GM12865 (cell line): ENCODE results near the gene FTSJ3.
"Not testable (repeated sequence)": the region's sequence is repeated elsewhere in the genome, so short reads cannot be mapped to it uniquely, and the experiment has no call there.

Source experiments
- DNase-seq: peaks from one replicate; pipeline ENCODE4 v3.0.0; 2010; ENCODE audit warnings: low read depth
- H3K4me3 ChIP-seq: 2 replicates; pipeline ENCODE4 v1.5.1; 2011; ENCODE audit warnings: mild to moderate bottlenecking, low read depth, low read length, control low read depth
- CTCF ChIP-seq: IDR thresholded peaks from 2 replicates; pipeline ENCODE4 v1.5.1; 2011; ENCODE audit warnings: low read length, control low read depth, low read depth, inconsistent platforms; ENCODE audit not compliant: insufficient read depth; ENCODE audit errors: missing control alignments

Gene FTSJ3

GRCh38 chr17:63816669-63817068, 10.8 kb downstream of the FTSJ3 start:
- no peak for TF ChIP-seq CTCF
- no peak for DNase-seq
- H3K4me3 ChIP-seq: no peak overlapping the region

DNA sequence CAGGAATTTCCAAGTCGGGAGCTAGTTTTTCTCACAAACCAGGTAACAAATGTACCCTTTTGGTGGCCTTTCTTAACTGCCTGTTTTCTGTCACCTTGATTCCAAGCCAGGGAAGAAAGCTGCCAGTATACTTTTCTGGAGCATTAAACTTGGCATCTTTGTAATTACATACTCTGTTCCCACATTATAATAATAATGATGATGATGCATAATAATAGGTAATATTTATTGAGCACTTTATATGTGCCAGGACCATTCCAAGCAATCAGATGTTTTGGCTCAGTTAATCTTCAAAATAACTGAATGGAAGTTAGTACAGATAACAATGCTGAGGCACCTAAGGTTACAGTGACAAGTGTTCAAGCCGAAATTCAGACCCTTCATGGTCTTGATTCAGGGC, 11.3 kb downstream of the FTSJ3 start:
- no peak for DNase-seq
- H3K4me3 ChIP-seq: no peak overlapping the region
- TF ChIP-seq CTCF: no peak

DNA sequence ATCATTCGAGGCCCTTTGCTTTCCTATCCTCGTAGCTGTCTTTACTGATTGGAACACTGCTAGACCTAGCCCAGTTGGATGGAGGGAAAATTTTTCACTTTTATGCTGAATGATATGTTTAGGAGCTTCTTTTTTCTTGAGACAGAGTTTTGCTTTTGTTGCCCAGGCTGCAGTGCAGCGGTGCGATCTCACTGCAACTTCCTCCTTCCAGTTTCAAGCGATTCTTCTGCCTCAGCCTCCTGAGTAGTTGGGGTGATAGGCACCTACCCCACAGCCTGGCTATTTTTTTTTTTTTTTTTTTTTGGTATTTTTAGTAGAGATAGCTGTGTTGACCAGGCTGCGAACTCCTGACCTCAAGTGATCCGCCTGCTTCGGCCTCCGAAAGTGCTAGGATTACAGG, 17.5 kb downstream of the FTSJ3 start:
- DNase-seq: no peak
- no peak for TF ChIP-seq CTCF
- H3K4me3 ChIP-seq: no peak overlapping the region

DNA sequence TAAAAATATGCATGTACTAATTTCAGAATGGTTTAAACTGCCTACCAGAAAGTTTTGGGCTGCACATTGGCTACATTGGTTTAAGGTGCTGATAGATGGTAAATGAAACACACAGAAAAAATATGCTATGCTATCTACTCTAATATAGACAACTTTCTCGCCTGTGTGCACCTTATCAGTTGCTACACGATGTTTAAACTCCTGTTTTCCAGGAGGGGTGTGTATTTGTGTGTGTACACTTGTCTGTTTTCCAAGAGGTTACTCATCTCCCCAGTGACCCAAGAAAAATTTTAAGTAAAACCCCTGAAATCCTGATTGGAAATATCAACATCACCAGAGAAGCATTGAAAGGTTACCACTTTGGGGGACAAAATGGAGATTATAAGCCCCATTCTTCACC, 21.9 kb downstream of the FTSJ3 start:
- H3K4me3 ChIP-seq: no peak overlapping the region
- DNase-seq: no peak
- TF ChIP-seq CTCF: no peak

DNA sequence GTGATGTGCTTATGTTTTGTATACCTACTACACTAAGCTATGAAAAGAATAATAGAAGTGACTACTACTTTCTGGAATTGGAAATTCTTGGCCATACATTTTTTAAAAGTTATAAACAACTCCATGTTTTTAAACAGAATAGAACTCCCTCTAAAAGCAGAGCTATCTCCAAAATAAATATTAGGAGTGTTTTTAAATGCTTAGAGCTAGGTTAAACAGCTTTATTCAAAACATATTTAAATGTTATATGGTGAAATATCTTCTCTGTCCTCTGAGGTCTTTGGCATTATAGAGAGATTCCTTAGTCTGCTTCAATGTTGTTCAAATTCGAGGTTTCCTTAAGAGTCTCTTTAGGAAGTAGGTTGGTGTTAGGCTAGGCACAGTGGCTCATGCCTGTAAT, 23.1 kb downstream of the FTSJ3 start:
- no peak for TF ChIP-seq CTCF
- no peak overlapping the region for H3K4me3 ChIP-seq
- no peak for DNase-seq

GRCh38 chr17:63800783-63801182, 26.7 kb downstream of the FTSJ3 start:
- no peak for DNase-seq
- H3K4me3 ChIP-seq: no peak overlapping the region
- TF ChIP-seq CTCF: no peak

- no peak for DNase-seq
Measured at GRCh38 chr17:63798572-63799106, 28.8 kb downstream of the FTSJ3 start.

DNA sequence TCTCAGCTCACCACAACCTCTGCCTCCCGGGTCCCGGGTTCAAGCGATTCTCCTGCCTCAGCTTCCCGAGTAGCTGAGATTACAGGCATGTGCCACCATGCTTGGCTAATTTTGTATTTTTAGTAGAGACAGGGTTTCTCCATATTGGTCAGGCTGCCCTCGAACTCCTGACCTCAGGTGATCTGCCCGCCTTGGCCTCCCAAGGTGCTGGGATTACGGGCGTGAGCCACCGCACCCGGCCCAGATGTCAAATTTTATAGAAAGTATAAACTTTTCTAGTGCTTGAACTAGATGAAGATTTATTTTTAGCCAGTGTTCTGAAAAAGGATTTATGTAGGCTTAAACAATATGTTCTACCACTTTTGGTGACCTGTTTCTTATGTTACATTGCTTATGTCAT, 31.1 kb downstream of the FTSJ3 start:
- H3K4me3 ChIP-seq, DNase-seq: not testable (repeated sequence)

More at GRCh38 chr17:63798572-63799106, 28.8 kb downstream of the FTSJ3 start:
- H3K4me3 ChIP-seq: no peak overlapping the region
- TF ChIP-seq CTCF: no peak
